SJCRH30 (cell line): Measurements from ENCODE around the gene HDGFL2. TPM values are rescaled to one million over a fixed set of nuclear protein-coding genes. Genes with fewer than 3 reads are reported as not detected.

Source experiments
- DNase-seq, 2 experiments: peaks; one replicate each; pipeline ENCODE4 v3.0.0-alpha.2; 2015 to 2020
- H3K27ac ChIP-seq: fragments of 250-450 bp; sonication (Bioruptor Pico); 2 replicates; pipeline ENCODE4 v1.5.1; 2020; ENCODE audit warnings: mild to moderate bottlenecking, moderate library complexity
- H3K27me3 ChIP-seq: fragments of 250-450 bp; sonication (Bioruptor Pico); 2 replicates; pipeline ENCODE4 v1.5.1; 2020; ENCODE audit warnings: mild to moderate bottlenecking, moderate library complexity
- H3K36me3 ChIP-seq: fragments of 250-450 bp; sonication (Bioruptor Pico); 2 replicates; pipeline ENCODE4 v1.5.1; 2020; ENCODE audit warnings: mild to moderate bottlenecking, moderate library complexity
- H3K4me1 ChIP-seq: fragments of 250-450 bp; sonication (Bioruptor Pico); 2 replicates; pipeline ENCODE4 v1.5.1; 2020; ENCODE audit warnings: mild to moderate bottlenecking, moderate library complexity
- H3K4me3 ChIP-seq: fragments of 250-450 bp; sonication (Bioruptor Pico); 2 replicates; pipeline ENCODE4 v1.5.1; 2020; ENCODE audit warnings: mild to moderate bottlenecking, moderate library complexity
- H3K9me3 ChIP-seq: fragments of 250-450 bp; sonication (Bioruptor Pico); replicated peaks from 2 replicates; pipeline ENCODE4 v1.5.1; 2020; ENCODE audit warnings: mild to moderate bottlenecking, moderate library complexity
- total RNA-seq: library from RNA; depleted of rRNA; stranded (reverse); fragments of >200 nt; shearing (Covaris generic); gene quantifications from 2 replicates; pipeline ENCODE4 v1.2.3, GENCODE V29; 2014

The HDGFL2 gene
- total RNA-seq, 1 experiment from 2014 or later = 64.4 TPM

GRCh38 chr19:4473011-4473762 lies 1.1 kb downstream of the HDGFL2 start:
- Histone ChIP-seq H3K4me1 (no peaks in the 10 kb centered on the region), H3K4me3 (peak overlapping the region; percentile 59), H3K9me3 (no peaks in the 10 kb centered on the region), H3K27ac (peak overlapping the region; percentile 16; the same call in 1 of the 2 replicates), H3K27me3 (no peaks in the 10 kb centered on the region), H3K36me3 (peaks cover 10% of the 10 kb centered on the region; the same call in 1 of the 2 replicates)
- DNase-seq = no peak

- H3K27ac ChIP-seq = no peak overlapping the region
Measured at GRCh38 chr19:4473763-4474513, 1.8 kb downstream of the HDGFL2 start.

GRCh38 chr19:4474514-4475022 lies 2.5 kb downstream of the HDGFL2 start:
- Histone ChIP-seq H3K27ac (no peak overlapping the region), H3K4me3 (0 out of 2 replicates have a peak overlapping the region, but pooled peaks have one; percentile 9), H3K4me1 (no peaks in the 10 kb centered on the region), H3K36me3 (peaks cover 10% of the 10 kb centered on the region; the same call in 1 of the 2 replicates), H3K9me3 (no peaks in the 10 kb centered on the region), H3K27me3 (no peaks in the 10 kb centered on the region)
- DNase-seq = peak; percentile 36 to 48

More at GRCh38 chr19:4473763-4474513, 1.8 kb downstream of the HDGFL2 start:
- no peak for DNase-seq
- Histone ChIP-seq H3K4me1 (no peaks in the 10 kb centered on the region), H3K36me3 (peaks cover 10% of the 10 kb centered on the region; the same call in 1 of the 2 replicates), H3K9me3 (no peaks in the 10 kb centered on the region), H3K4me3 (0 out of 2 replicates have a peak overlapping the region, but pooled peaks have one; percentile 9), H3K27me3 (no peaks in the 10 kb centered on the region)

GRCh38 chr19:4477034-4477801 lies 5.1 kb downstream of the HDGFL2 start:
- H3K27ac ChIP-seq = no peak overlapping the region
- H3K9me3 ChIP-seq = no peaks in the 10 kb centered on the region
- no peak for DNase-seq
- H3K4me3 ChIP-seq = no peak overlapping the region
- H3K4me1 ChIP-seq = no peaks in the 10 kb centered on the region
- peaks cover 10% of the 10 kb centered on the region; the same call in 1 of the 2 replicates for H3K36me3 ChIP-seq
- H3K27me3 ChIP-seq = no peaks in the 10 kb centered on the region

GRCh38 chr19:4482721-4483364 lies 10.7 kb downstream of the HDGFL2 start:
- no peaks in the 10 kb centered on the region for H3K9me3 ChIP-seq
- no peaks in the 10 kb centered on the region; the same call in 1 of the 2 replicates for H3K36me3 ChIP-seq
- H3K27ac ChIP-seq = no peak overlapping the region
- no peaks in the 10 kb centered on the region for H3K4me1 ChIP-seq
- no peak for DNase-seq
- no peak overlapping the region for H3K4me3 ChIP-seq
- no peaks in the 10 kb centered on the region for H3K27me3 ChIP-seq

GRCh38 chr19:4483385-4483784 lies 11.3 kb downstream of the HDGFL2 start:
- H3K9me3 ChIP-seq = no peaks in the 10 kb centered on the region
- no peak overlapping the region for H3K4me3 ChIP-seq
- no peak overlapping the region for H3K27ac ChIP-seq
- H3K4me1 ChIP-seq = no peaks in the 10 kb centered on the region
- no peaks in the 10 kb centered on the region for H3K27me3 ChIP-seq
- H3K36me3 ChIP-seq = peaks cover 1% of the 10 kb centered on the region; the same call in 1 of the 2 replicates
- DNase-seq = no peak

- no peak for DNase-seq
- Histone ChIP-seq H3K36me3 (peaks cover 28% of the 10 kb centered on the region), H3K4me1 (no peaks in the 10 kb centered on the region), H3K9me3 (peaks cover 3% of the 10 kb centered on the region; the same call in 1 of the 2 replicates), H3K27ac (no peak overlapping the region), H3K4me3 (no peak overlapping the region), H3K27me3 (no peaks in the 10 kb centered on the region)
Measured at GRCh38 chr19:4487572-4487971, 15.5 kb downstream of the HDGFL2 start.

GRCh38 chr19:4488496-4488895 lies 16.4 kb downstream of the HDGFL2 start:
- no peak overlapping the region for H3K27ac ChIP-seq
- H3K9me3 ChIP-seq = peaks cover 3% of the 10 kb centered on the region; the same call in 1 of the 2 replicates
- DNase-seq = no peak
- peaks cover 36% of the 10 kb centered on the region for H3K36me3 ChIP-seq
- no peak overlapping the region for H3K4me3 ChIP-seq
- H3K27me3 ChIP-seq = no peaks in the 10 kb centered on the region
- no peaks in the 10 kb centered on the region for H3K4me1 ChIP-seq

- no peaks in the 10 kb centered on the region for H3K27me3 ChIP-seq
- no peak overlapping the region for H3K4me3 ChIP-seq
- peaks cover 36% of the 10 kb centered on the region for H3K36me3 ChIP-seq
- peaks cover 3% of the 10 kb centered on the region; the same call in 1 of the 2 replicates for H3K9me3 ChIP-seq
- H3K4me1 ChIP-seq = no peaks in the 10 kb centered on the region
- H3K27ac ChIP-seq = no peak overlapping the region
- no peak for DNase-seq
Measured at GRCh38 chr19:4491446-4491845, 19.3 kb downstream of the HDGFL2 start.

GRCh38 chr19:4492337-4493103 lies 20.4 kb downstream of the HDGFL2 start:
- peaks cover 39% of the 10 kb centered on the region for H3K36me3 ChIP-seq

GRCh38 chr19:4493104-4493928 lies 21.2 kb downstream of the HDGFL2 start:
- peaks cover 38% of the 10 kb centered on the region for H3K36me3 ChIP-seq
- no peak overlapping the region for H3K27ac ChIP-seq
- peaks cover 3% of the 10 kb centered on the region; the same call in 1 of the 2 replicates for H3K9me3 ChIP-seq
- no peak overlapping the region for H3K4me3 ChIP-seq
- H3K4me1 ChIP-seq = no peaks in the 10 kb centered on the region
- no peaks in the 10 kb centered on the region for H3K27me3 ChIP-seq
- DNase-seq = no peak

More at GRCh38 chr19:4492337-4493103, 20.4 kb downstream of the HDGFL2 start:
- Histone ChIP-seq H3K27me3 (no peaks in the 10 kb centered on the region), H3K27ac (no peak overlapping the region), H3K4me3 (no peak overlapping the region), H3K4me1 (no peaks in the 10 kb centered on the region), H3K9me3 (peaks cover 3% of the 10 kb centered on the region; the same call in 1 of the 2 replicates)
- no peak for DNase-seq

- Histone ChIP-seq H3K36me3 (peaks cover 35% of the 10 kb centered on the region), H3K27ac (no peak overlapping the region), H3K4me3 (no peak overlapping the region), H3K9me3 (peaks cover 3% of the 10 kb centered on the region; the same call in 1 of the 2 replicates), H3K27me3 (no peaks in the 10 kb centered on the region), H3K4me1 (no peaks in the 10 kb centered on the region)
- no peak for DNase-seq
Measured at GRCh38 chr19:4493929-4494690, 22.0 kb downstream of the HDGFL2 start.
